C4-2B (cell line): ENCODE measurements around the gene BAIAP3.

ENCODE experiments used
- CTCF ChIP-seq: fragments of 450-650 bp; conservative IDR thresholded peaks from 2 replicates; pipeline ENCODE4 v1.5.1; 2017; ENCODE audit warnings: mild to moderate bottlenecking
- ZFX ChIP-seq: fragments of 450-650 bp; IDR thresholded peaks from 2 replicates; pipeline ENCODE4 v1.6.1; 2017

DNA sequence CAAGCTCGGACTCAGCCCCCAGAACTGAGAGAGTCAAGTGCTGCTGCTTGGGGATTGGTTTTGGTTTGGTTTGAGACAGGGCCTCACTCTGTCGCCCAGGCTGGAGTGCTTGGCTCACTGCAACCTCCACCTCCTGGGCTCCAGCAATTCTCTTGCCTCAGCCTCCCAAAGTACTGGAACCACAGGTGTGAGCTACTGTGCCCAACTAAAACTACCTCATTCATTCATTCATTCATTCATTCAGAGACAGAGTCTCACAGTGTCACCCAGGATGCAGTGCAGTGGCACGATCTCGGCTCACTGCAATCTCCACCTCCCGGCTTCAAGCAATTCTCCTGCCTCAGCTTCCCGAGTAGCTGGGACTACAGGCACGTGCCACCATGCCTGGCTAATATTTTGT, 56.3 kb downstream of the BAIAP3 start:
- TF ChIP-seq CTCF (no peak), ZFX (no peak)
